ENCODE measurements around the gene ETFA. TPM values are rescaled to one million over a fixed set of nuclear protein-coding genes. Genes with fewer than 3 reads are reported as not detected.
"Not testable (repeated sequence)": the region's sequence is repeated elsewhere in the genome, so short reads cannot be mapped to it uniquely, and the experiment has no call there.

The ETFA gene
- polyA plus RNA-seq, 2 of the 4 experiments (the other 2 are of a cell fraction) = 243 to 412 TPM

- Histone ChIP-seq H3K4me1 (peaks cover 21% of the 10 kb centered on the region), H3K9me3 (no peaks in the 10 kb centered on the region), H3K4me3 (no peak overlapping the region), H3K27ac (no peak overlapping the region), H3K4me2 (no peak overlapping the region)
- FAIRE-seq (no peak), DNase-seq (ENCODE audit: low read depth in 1 of 2, low spot score in 1 of 2) (no peak), ATAC-seq (no peak)
- WGBS (ENCODE audit: missing lambda C conversion rate) = 93% methylated on average over 1 of the region's 1 CpG
- ChIA-PET POLR2A (interaction anchor here (1.0 kb wide), 1 partner anchor 15 kb away, joined by 3 read pairs; the partner anchor contains the start of gene ETFA), CTCF (interaction anchor here (0.7 to 1.5 kb wide), 2 partner anchors 37 to 105 kb away, joined by 3 to 6 read pairs; no protein-coding TSS in a partner anchor)
- TF ChIP-seq CHD2 (IDR thresholded peaks at IDR 0.05; ENCODE audit: low read length, partially characterized antibody) (no peak), BCL3 (IDR thresholded peaks at IDR 0.05) (no peak), KDM1A (IDR thresholded peaks at IDR 0.05; ENCODE audit: low read depth) (no peak), SREBF2 (IDR thresholded peaks at IDR 0.05) (no peak), ELK1 (IDR thresholded peaks at IDR 0.05; ENCODE audit: low read depth, low read length) (no peak), EP300 (IDR thresholded peaks at IDR 0.05) (no peak), RARB (CRISPR knock-in tag; IDR thresholded peaks at IDR 0.05) (no peak), NFE2L2 (conservative IDR thresholded peaks at IDR 0.05; ENCODE audit: low read length) (no peak), PHF8 (IDR thresholded peaks at IDR 0.05; ENCODE audit: borderline replicate concordance, low read depth) (no peak), JUN (IDR thresholded peaks at IDR 0.05) (no peak), KDM5A (IDR thresholded peaks at IDR 0.05) (no peak), MAFK (IDR thresholded peaks at IDR 0.05; ENCODE audit: partially characterized antibody) (no peak), FOSL2 (IDR thresholded peaks at IDR 0.05) (no peak), FOSL2 (CRISPR knock-in tag; IDR thresholded peaks at IDR 0.05) (no peak), EHF (CRISPR knock-in tag; IDR thresholded peaks at IDR 0.05) (no peak), GATA3 (IDR thresholded peaks at IDR 0.05; ENCODE audit: borderline replicate concordance) (no peak), ZFP36 (IDR thresholded peaks at IDR 0.05; ENCODE audit: borderline replicate concordance, partially characterized antibody) (no peak)
- TF ChIP-seq, protein P1, sequence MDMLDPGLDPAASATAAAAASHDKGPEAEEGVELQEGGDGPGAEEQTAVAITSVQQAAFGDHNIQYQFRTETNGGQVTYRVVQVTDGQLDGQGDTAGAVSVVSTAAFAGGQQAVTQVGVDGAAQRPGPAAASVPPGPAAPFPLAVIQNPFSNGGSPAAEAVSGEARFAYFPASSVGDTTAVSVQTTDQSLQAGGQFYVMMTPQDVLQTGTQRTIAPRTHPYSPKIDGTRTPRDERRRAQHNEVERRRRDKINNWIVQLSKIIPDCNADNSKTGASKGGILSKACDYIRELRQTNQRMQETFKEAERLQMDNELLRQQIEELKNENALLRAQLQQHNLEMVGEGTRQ (IDR thresholded peaks at IDR 0.05) = no peak
These were observed 14.4 kb downstream of the ETFA start for GRCh38 chr15:76296849-76297248.

DNA sequence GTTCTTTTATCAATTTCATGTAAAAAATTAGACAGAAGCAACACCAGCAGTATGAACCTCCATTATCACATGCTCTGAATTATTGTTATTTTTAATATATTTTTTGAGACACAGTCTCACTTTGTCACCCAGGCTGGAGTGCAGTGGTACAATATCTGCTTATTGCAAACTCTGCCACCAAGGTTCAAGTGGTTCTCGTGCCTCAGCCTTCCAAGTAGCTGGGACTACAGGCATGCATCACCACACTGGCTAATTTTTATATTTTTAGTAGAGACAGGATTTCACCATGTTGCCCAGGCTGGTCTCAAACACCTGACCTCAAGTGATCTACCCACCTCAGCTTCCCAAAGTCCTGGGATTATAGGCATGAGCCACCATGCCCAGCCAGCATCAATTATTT is 16.8 kb downstream of the ETFA start:
- H3K9me3 ChIP-seq; ATAC-seq; POLR2A ChIA-PET; FAIRE-seq; H3K27ac ChIP-seq; H3K4me2 ChIP-seq; DNase-seq (ENCODE audit: low read depth in 1 of 2, low spot score in 1 of 2); H3K4me3 ChIP-seq: not testable (repeated sequence)
- WGBS (ENCODE audit: missing lambda C conversion rate) = 94% methylated on average over 1 of the region's 1 CpG
- CTCF ChIA-PET = interaction anchor here (1.4 to 3.2 kb wide), 6 partner anchors 13 to 146 kb away, joined by 3 to 18 read pairs (median 5); no protein-coding TSS in a partner anchor
- H3K4me1 ChIP-seq = peaks cover 20% of the 10 kb centered on the region

DNA sequence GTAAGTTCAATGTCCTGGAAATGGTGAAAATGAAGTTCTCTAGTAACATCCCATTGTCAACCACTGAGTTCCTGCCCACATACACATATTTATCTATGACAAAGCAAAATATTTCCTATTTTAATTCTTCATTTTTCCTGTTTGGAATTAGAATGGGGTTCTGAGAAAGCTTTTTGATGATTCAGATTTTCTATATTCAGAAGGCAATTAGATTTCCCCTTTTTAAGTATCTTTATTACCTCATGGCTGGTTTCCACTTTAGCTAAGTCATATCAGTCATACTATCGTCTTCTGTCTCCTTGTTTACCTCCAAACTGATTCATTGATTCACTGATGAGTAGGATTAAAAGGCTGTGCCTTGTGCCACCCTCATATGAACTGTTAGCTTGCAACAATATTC is 17.9 kb downstream of the ETFA start:
- CTCF ChIA-PET = interaction anchor here (1.4 to 3.2 kb wide), 4 partner anchors 14 to 103 kb away, joined by 5 to 18 read pairs (median 6); no protein-coding TSS in a partner anchor

More for the DNA sequence above, 17.9 kb downstream of the ETFA start:
- no peak overlapping the region for H3K27ac ChIP-seq
- FAIRE-seq (no peak), ATAC-seq (0 out of 6 replicates have a peak, but pooled peaks of 1 of the 2 experiments have one; percentile 30), DNase-seq (ENCODE audit: low read depth in 1 of 2, low spot score in 1 of 2) (no peak)
- H3K4me2 ChIP-seq = no peak overlapping the region
- 53% methylated on average over 1 of the region's 1 CpG for WGBS (ENCODE audit: missing lambda C conversion rate)
- no peak overlapping the region for H3K4me3 ChIP-seq
- no peaks in the 10 kb centered on the region for H3K9me3 ChIP-seq
- peaks cover 9% of the 10 kb centered on the region; the same call in 2 of the 3 replicates for H3K4me1 ChIP-seq
- TF ChIP-seq MAFK (IDR thresholded peaks at IDR 0.05; ENCODE audit: partially characterized antibody) (peak; percentile 38), ELK1 (IDR thresholded peaks at IDR 0.05; ENCODE audit: low read depth, low read length) (no peak)
- POLR2A ChIA-PET = no interaction called here

Measured in A549 (cell line).